HG02571 (cell line): ENCODE measurements around the gene RUBCNL.
"Not testable (repeated sequence)": the region's sequence is repeated elsewhere in the genome, so short reads cannot be mapped to it uniquely, and the experiment has no call there.

Source experiments
- ATAC-seq: cut with Tn5 transposase; IDR thresholded peaks from one replicate; pipeline ENCODE4 v1.9.1; 2021; ENCODE audit warnings: mild to moderate bottlenecking, moderate library complexity; ENCODE audit not compliant: unreplicated experiment

Gene RUBCNL

GRCh38 chr13:46387064-46387851 is at the start of gene RUBCNL:
Gene RUBCNL (minus strand): TSS chr13:46387252. CDS start chr13:46372475, 14,777 bp downstream.
- peak; percentile 40 for ATAC-seq

- ATAC-seq = not testable (repeated sequence)
Observed at GRCh38 chr13:46429558-46429957, 42.5 kb upstream of the RUBCNL start.

- no peak for ATAC-seq
Observed at GRCh38 chr13:46405457-46405856, 18.4 kb upstream of the RUBCNL start.

GRCh38 chr13:46404733-46405100 is 17.7 kb upstream of the RUBCNL start:
- no peak for ATAC-seq

GRCh38 chr13:46403851-46404732 is 17.0 kb upstream of the RUBCNL start:
- ATAC-seq = no peak

GRCh38 chr13:46402178-46402577 is 15.1 kb upstream of the RUBCNL start:
- ATAC-seq = no peak

GRCh38 chr13:46401432-46401831 is 14.4 kb upstream of the RUBCNL start:
- ATAC-seq = no peak

GRCh38 chr13:46396341-46396740 is 9.3 kb upstream of the RUBCNL start:
- ATAC-seq = no peak

- no peak for ATAC-seq
Observed at GRCh38 chr13:46392967-46393366, 5.9 kb upstream of the RUBCNL start.

GRCh38 chr13:46389457-46390451 is 2.7 kb upstream of the RUBCNL start:
- peak; percentile 34 for ATAC-seq

- no peak for ATAC-seq
Observed at GRCh38 chr13:46388846-46389245, 1.8 kb upstream of the RUBCNL start.

- no peak for ATAC-seq
Observed at GRCh38 chr13:46388308-46388707, 1.3 kb upstream of the RUBCNL start.

- ATAC-seq = no peak
Observed at GRCh38 chr13:46386392-46387063, 524 bp downstream of the RUBCNL start.

- ATAC-seq = no peak
Observed at GRCh38 chr13:46385946-46386345, 1.1 kb downstream of the RUBCNL start.

- no peak for ATAC-seq
Observed at GRCh38 chr13:46383383-46383782, 3.7 kb downstream of the RUBCNL start.

- peak; percentile 26 for ATAC-seq
Observed at GRCh38 chr13:46382224-46382623, 4.8 kb downstream of the RUBCNL start.

GRCh38 chr13:46380242-46380641 is 6.8 kb downstream of the RUBCNL start:
- no peak for ATAC-seq

GRCh38 chr13:46379611-46380010 is 7.4 kb downstream of the RUBCNL start:
- no peak for ATAC-seq

- no peak for ATAC-seq
Observed at GRCh38 chr13:46378411-46378810, 8.6 kb downstream of the RUBCNL start.

- peak; percentile 33 for ATAC-seq
Observed at GRCh38 chr13:46377554-46377953, 9.5 kb downstream of the RUBCNL start.
